ENCODE data around the gene TNFRSF6B.

DNA sequence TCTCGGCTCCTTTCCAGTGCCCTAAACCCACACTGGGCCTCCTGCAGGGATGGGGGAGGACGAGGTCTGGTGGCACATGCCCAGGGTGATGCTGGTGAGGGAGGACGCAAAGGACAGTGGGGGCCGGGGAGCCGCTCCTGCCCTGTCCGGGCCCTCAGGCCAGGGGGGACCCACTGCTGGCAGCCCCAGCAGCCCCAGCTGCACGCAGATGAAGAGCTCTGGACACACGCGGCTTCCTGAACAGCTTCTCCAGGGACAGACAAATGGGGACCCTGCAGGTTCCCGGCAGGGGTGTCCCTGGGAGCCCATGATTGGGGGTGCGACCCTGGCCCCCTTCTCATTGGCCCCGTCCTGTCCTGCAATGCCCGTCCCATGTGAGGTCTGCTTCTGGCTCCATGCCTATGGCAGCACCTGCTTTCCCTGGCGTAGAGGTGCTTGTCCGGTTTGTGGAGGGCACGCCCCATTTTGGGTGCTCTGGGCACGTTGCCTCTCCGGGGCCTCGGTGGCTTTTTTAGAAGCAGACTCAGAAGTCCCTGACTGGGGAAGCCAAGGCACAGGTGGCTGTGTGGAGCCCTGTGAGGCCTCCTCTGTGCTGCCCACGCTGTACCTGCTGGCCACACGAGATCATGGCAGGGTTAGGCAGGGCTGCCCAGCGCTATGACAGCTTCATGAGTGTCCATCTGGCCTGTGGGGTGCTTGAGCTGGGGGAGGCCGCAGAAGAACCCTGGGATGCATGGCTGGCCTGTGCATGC is 15.4 kb upstream of the TNFRSF6B start:
- TF ChIP-seq, protein P1, sequence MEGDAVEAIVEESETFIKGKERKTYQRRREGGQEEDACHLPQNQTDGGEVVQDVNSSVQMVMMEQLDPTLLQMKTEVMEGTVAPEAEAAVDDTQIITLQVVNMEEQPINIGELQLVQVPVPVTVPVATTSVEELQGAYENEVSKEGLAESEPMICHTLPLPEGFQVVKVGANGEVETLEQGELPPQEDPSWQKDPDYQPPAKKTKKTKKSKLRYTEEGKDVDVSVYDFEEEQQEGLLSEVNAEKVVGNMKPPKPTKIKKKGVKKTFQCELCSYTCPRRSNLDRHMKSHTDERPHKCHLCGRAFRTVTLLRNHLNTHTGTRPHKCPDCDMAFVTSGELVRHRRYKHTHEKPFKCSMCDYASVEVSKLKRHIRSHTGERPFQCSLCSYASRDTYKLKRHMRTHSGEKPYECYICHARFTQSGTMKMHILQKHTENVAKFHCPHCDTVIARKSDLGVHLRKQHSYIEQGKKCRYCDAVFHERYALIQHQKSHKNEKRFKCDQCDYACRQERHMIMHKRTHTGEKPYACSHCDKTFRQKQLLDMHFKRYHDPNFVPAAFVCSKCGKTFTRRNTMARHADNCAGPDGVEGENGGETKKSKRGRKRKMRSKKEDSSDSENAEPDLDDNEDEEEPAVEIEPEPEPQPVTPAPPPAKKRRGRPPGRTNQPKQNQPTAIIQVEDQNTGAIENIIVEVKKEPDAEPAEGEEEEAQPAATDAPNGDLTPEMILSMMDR (IDR thresholded peaks at IDR 0.05): no peak
- no peak for TF ChIP-seq POLR2A (IDR thresholded peaks at IDR 0.05)
